HG03025 (cell line): ENCODE data around the gene PTPRN2.
"Not testable (repeated sequence)": the region's sequence is repeated elsewhere in the genome, so short reads cannot be mapped to it uniquely, and the experiment has no call there.

ENCODE experiments used
- ATAC-seq: cut with Tn5 transposase; IDR thresholded peaks from one replicate; pipeline ENCODE4 v1.9.1; 2021; ENCODE audit warnings: mild to moderate bottlenecking, moderate library complexity; ENCODE audit not compliant: unreplicated experiment, low FRiP score

PTPRN2 gene

GRCh38 chr7:158395349-158395748 lies 192.3 kb downstream of the PTPRN2 start:
- ATAC-seq = no peak

GRCh38 chr7:158394936-158395335 lies 192.7 kb downstream of the PTPRN2 start:
- ATAC-seq = no peak

DNA sequence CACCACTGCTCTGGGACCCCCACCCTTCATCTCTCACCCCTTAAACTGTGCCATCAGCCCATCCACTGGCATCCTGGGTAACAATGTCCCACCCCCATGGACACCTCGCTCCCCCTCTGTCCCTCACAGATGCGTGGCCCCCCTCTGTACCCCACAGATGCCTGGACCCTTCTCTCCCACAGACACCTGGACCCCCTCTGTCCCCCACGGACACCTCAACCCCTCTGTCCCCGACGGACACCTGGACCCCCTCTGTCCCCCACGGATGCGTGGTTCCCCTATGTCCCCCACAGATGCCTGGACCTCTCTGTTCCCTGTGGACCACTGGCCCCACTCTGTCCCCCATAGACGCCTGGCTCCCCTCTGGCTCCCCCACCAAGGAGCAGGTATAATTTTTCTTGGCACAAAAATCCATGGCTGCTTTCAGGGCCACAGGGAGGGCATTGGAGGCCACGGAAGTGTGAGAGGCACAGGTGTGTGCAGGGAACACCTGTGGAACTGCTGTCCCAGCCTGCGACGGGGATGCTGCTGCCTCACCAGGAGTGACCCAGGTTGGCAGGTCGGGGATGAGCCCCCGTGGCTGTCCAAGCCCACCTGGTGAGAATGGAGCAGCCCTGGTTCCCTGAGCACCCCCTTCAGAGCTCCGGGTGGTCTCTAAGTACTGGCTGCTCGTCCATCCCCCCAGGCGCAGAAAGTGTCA lies 193.5 kb downstream of the PTPRN2 start:
- ATAC-seq = no peak

GRCh38 chr7:158392251-158392650 lies 195.4 kb downstream of the PTPRN2 start:
- no peak for ATAC-seq

- no peak for ATAC-seq
Measured at GRCh38 chr7:158391541-158391940, 196.1 kb downstream of the PTPRN2 start.

- ATAC-seq = no peak
Measured at GRCh38 chr7:158391141-158391540, 196.5 kb downstream of the PTPRN2 start.

DNA sequence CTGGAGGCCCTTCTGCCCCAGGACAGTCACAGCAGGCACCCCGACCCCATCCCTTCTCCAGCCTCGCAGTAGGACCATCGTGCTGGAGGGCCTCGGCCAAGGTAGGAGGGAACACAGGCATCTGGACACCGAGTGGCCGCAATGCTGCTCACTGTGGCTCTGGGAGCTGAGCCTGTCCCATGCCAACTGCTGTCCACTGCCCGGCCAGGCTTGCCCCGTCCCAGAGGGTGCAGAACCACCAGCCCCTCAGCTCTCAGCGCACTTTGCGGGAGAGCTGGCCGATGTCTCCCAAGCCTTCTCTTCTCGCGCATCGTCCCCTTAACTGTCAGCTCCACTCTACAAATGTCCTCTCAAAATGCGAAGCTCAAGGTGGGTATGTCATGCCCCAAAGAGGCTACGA lies 197.2 kb downstream of the PTPRN2 start:
- no peak for ATAC-seq

GRCh38 chr7:158389514-158390425 lies 197.9 kb downstream of the PTPRN2 start:
- no peak for ATAC-seq

GRCh38 chr7:158388928-158389327 lies 198.7 kb downstream of the PTPRN2 start:
- ATAC-seq = no peak

DNA sequence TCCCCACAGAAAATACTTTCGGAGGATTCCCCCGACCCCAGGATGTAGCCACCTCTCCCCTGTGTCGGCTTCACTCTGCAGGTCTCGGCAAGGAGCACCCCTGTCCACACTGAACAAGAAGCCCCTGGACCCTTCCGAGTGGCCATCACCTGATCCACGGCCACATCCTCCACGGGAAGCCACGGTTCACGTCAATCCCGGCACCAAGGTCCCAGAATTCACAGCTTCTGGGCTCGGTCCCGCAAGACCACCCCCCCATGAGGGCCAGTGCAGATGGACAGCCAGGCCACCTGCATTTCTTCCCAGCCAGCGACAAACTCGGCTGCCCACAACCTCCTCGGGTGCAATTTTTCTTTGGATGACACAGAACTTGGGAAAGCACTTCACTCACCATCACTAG lies 199.6 kb downstream of the PTPRN2 start:
- no peak for ATAC-seq

DNA sequence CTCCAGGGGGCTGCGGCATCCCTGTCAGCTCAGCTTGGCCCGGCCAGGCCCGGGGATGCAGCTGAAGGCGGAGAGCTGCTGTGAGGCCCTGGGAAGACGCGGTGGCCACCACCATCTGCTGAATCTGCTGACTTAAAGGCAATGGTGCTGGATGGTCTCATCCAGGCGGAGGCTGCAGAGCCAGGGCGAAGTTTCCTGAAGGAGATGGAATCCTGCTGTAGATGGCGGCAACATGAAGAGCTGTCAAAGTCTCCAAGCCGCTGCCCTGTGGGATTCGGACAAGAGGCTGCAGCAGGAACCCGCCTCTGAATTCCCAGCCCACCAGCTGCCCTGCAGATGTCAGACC lies 200.1 kb downstream of the PTPRN2 start:
- ATAC-seq = no peak

GRCh38 chr7:158386866-158387545 lies 200.6 kb downstream of the PTPRN2 start:
- no peak for ATAC-seq

DNA sequence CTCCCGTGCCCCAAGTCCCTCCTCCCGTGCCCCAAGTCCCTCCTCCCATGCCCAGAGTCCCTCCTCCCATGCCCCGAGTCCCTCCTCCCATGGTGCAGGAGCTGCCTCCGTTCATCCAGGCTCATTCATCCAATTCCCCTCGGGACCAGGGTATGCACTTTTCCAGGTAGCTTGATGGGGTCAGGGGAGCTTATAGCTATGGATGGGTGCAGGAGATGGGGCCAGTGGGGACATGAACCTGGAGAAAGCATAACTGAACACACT lies 201.3 kb downstream of the PTPRN2 start:
- no peak for ATAC-seq

DNA sequence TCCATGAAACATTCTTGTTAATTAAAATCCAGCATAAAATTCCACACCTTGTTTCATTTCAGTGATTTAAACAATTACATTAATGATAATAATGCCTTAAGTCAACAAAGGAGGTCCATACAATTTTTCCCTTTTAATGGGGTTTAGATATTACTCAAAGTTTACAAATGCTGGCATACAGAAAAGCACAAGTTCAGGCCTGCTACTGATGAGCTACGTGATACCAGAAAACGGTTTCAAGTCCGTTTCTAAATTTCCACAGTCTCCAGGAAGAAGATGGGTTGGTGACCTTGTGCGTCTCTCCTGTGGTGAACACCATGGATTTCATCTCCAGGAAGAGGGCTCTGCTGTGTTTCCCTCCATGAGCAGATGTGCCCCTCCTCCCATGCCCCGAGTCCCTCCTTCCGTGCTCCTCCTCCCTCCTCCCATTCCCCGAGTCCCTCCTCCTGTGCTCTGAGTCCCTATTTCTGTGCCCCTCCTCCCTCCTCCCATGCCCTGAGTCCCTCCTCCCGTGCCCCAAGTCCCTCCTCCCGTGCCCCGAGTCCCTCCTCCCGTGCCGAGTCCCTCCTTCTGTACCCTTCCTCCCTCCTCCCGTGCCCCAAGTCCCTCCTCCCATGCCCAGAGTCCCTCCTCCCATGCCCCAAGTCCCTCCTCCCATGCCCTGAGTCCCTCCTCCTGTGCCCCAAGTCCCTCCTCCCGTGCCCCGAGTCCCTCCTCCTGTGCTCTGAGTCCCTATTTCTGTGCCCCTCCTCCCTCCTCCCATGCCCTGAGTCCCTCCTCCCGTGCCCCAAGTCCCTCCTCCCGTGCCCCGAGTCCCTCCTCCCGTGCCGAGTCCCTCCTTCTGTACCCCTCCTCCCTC lies 201.9 kb downstream of the PTPRN2 start:
- not testable (repeated sequence) for ATAC-seq

DNA sequence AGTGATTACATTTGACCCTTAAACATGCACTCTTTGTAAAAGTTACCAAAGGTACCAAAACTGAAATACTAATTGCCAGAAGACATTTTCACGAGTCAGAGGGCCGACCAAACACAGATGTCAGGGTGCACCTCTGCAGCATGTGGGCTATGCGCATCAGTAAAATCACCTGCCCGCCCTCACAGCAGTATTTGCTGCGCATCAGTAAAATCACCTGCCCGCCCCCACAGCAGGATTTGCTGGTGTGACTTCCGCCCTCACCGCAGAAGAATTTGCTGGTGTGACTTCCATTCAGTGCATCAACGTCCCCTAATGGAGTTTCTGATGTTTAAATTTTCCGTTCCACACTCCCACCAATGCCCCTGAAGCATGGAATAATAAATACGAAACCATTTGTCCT lies 202.9 kb downstream of the PTPRN2 start:
- no peak for ATAC-seq

DNA sequence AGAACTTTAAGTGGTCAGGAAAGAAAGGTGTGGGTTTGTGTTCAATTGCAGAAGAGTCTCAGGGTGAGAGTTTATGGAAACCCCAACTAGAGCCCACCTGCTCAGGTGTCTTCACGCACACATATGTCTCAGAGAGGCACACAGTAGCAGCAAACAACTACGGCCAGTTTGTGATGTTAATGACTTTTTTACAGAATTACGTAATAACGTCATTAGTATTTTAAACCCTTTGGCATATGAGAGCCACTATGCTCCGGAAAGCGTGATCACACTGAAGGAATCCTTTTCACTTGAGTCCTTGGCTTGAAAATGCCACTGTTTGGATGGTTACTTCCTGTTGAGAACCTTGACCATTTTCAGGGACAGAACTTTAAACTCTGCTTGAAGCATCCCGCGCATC lies 204.0 kb downstream of the PTPRN2 start:
- ATAC-seq = no peak

DNA sequence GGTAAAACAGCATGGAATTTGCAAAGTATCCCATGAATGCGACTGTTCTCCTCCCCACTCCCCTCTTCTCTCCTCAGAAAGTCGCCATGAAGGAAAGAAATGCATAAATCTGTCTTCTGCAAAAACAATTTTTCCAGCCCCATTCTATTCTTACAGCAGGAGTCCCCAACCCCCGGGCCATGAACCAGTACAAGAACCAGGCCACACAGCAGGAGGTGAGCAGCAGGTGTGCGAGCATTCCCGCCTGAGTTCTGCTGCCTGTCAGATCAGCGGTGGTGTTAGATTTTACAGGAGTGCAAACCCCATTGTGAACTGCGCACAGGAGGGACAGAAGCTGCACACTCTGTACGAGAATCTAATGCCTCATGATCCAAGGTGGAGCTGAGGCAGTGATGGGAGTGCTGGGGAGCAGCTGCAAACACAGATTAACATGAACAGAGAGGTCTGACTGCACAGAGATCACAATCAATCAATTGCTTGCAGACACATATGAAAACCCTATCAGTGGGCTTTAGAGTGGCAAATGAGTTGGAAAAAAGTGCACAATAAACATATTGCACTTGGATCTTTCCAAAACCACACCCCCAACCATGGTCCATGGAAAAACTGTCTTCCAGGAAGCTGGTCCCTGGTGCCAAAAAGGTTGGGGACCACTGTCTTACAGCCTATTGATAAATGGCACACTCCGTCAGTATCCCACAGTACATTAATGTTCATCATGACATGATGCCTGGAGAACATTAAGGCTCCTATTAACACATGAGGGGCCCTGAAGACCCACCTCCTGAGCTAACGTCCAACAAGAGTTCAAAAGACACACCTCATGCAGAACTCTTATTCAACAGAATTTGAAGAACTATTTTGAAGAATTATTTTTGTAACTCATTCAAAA lies 205.0 kb downstream of the PTPRN2 start:
- no peak for ATAC-seq

DNA sequence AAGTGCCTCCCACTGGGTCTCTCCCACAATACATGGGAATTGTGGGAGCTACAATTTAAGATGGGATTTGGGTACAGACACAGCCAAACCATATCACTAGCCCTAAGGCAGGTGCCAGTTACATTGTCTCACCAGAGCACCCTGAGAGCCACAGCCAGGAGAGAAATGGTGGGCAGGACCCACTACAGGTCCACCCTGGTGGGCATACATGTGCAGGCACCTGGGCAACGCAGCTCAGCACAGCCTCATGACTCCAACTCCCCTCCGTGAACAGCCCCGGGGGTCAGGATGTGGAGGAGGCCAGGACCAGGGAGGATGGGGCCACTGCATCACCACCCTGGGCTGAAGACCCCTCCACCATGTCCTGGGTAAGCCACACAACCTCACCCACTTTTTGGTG lies 205.7 kb downstream of the PTPRN2 start:
- ATAC-seq = no peak

- no peak for ATAC-seq
Measured at GRCh38 chr7:158378978-158379377, 208.6 kb downstream of the PTPRN2 start.
